MM.1S (cell line): ENCODE measurements around the gene NRP2.

Source experiments
- DNase-seq: peaks from one replicate; pipeline ENCODE4 v3.0.0-alpha.2; 2015
- H2AFZ ChIP-seq: fragments of 300-600 bp; sonication (generic); 2 replicates; pipeline ENCODE4 v1.6.0; 2016; ENCODE audit warnings: antibody characterized with exemption, low read length
- H3F3A ChIP-seq: fragments of 300-600 bp; sonication (generic); 2 replicates; pipeline ENCODE4 v1.6.1; 2016; ENCODE audit warnings: mild to moderate bottlenecking, antibody characterized with exemption, low read length, moderate library complexity, mixed read lengths; ENCODE audit not compliant: insufficient read depth
- H3K27ac ChIP-seq: fragments of 300-600 bp; sonication (generic); 2 replicates; pipeline ENCODE4 v1.5.1; 2016; ENCODE audit warnings: mild to moderate bottlenecking, low read length
- H3K27me3 ChIP-seq: fragments of 300-600 bp; sonication (generic); replicated peaks from 2 replicates; pipeline ENCODE4 v1.6.0; 2016; ENCODE audit warnings: low read length; ENCODE audit not compliant: insufficient read depth
- H3K36me3 ChIP-seq: fragments of 300-600 bp; sonication (generic); replicated peaks from 2 replicates; pipeline ENCODE4 v1.6.1; 2016; ENCODE audit warnings: mild to moderate bottlenecking, low read length, mixed read lengths; ENCODE audit not compliant: insufficient read depth
- H3K4me1 ChIP-seq: fragments of 300-600 bp; sonication (generic); 2 replicates; pipeline ENCODE4 v1.6.1; 2016; ENCODE audit warnings: low read length, mixed read lengths
- H3K4me2 ChIP-seq: fragments of 300-600 bp; sonication (generic); 2 replicates; pipeline ENCODE4 v1.6.0; 2016; ENCODE audit warnings: low read depth, low read length
- H3K4me3 ChIP-seq: fragments of 300-600 bp; sonication (generic); 2 replicates; pipeline ENCODE4 v1.5.1; 2016; ENCODE audit warnings: low read length, mixed read lengths
- H3K79me2 ChIP-seq: fragments of 300-600 bp; sonication (generic); 2 replicates; pipeline ENCODE4 v1.6.1; 2016; ENCODE audit warnings: mixed run types, low read length, mixed read lengths
- H3K9ac ChIP-seq: fragments of 300-600 bp; sonication (generic); 2 replicates; pipeline ENCODE4 v1.6.1; 2016; ENCODE audit warnings: low read length, mixed read lengths
- H3K9me2 ChIP-seq: fragments of 300-600 bp; sonication (generic); replicated peaks from 2 replicates; pipeline ENCODE4 v1.6.1; 2016; ENCODE audit warnings: mild to moderate bottlenecking, low read length, mixed read lengths; ENCODE audit not compliant: insufficient read depth
- H3K9me3 ChIP-seq: fragments of 300-600 bp; sonication (generic); replicated peaks from 2 replicates; pipeline ENCODE4 v1.6.1; 2016; ENCODE audit warnings: mild to moderate bottlenecking, low read length, mixed read lengths; ENCODE audit not compliant: insufficient read depth
- H4K20me1 ChIP-seq: fragments of 300-600 bp; sonication (generic); 2 replicates; pipeline ENCODE4 v1.6.1; 2016; ENCODE audit warnings: mild to moderate bottlenecking, low read length, moderate library complexity, mixed read lengths; ENCODE audit not compliant: insufficient read depth
- CTCF ChIP-seq: fragments of 300-600 bp; sonication (generic); IDR thresholded peaks from 2 replicates; pipeline ENCODE4 v1.5.1; 2016; ENCODE audit warnings: antibody characterized with exemption, low read length, mixed read lengths
- EZH2 ChIP-seq: fragments of 300-600 bp; sonication (generic); optimal IDR thresholded peaks from 2 replicates; pipeline ENCODE3; 2017; ENCODE audit warnings: low read depth, mild to moderate bottlenecking, antibody characterized with exemption, low read length, mixed read lengths
- EZH2phosphoT487 ChIP-seq: fragments of 300-600 bp; sonication (generic); IDR thresholded peaks from 2 replicates; pipeline ENCODE4 v1.6.1; 2018; ENCODE audit warnings: antibody characterized with exemption, low read length

Gene NRP2

GRCh38 chr2:205759732-205760131, 77.4 kb downstream of the NRP2 start:
- no peaks in the 10 kb centered on the region for H3K4me1 ChIP-seq
- H3K9me3 ChIP-seq = no peaks in the 10 kb centered on the region
- no peak for TF ChIP-seq EZH2
- TF ChIP-seq EZH2phosphoT487 = no peak
- H3K9ac ChIP-seq = no peak overlapping the region
- H3K27ac ChIP-seq = no peak overlapping the region
- no peak overlapping the region for H2AFZ ChIP-seq
- H3K79me2 ChIP-seq = no peaks in the 10 kb centered on the region
- no peak overlapping the region for H3K4me3 ChIP-seq
- H3K27me3 ChIP-seq = no peaks in the 10 kb centered on the region
- no peaks in the 10 kb centered on the region for H3K9me2 ChIP-seq
- DNase-seq = no peak
- no peak overlapping the region for H3K4me2 ChIP-seq
- no peaks in the 10 kb centered on the region for H4K20me1 ChIP-seq
- H3K36me3 ChIP-seq = no peaks in the 10 kb centered on the region
- no peaks in the 10 kb centered on the region for H3F3A ChIP-seq

GRCh38 chr2:205760157-205760556, 77.9 kb downstream of the NRP2 start:
- no peak for DNase-seq
- H3F3A ChIP-seq = no peaks in the 10 kb centered on the region
- no peaks in the 10 kb centered on the region for H4K20me1 ChIP-seq
- no peaks in the 10 kb centered on the region for H3K9me2 ChIP-seq
- TF ChIP-seq EZH2 (no peak), EZH2phosphoT487 (no peak), CTCF (no peak)
- H3K4me3 ChIP-seq = no peak overlapping the region
- H3K27me3 ChIP-seq = no peaks in the 10 kb centered on the region
- no peak overlapping the region for H3K27ac ChIP-seq
- no peaks in the 10 kb centered on the region for H3K79me2 ChIP-seq
- H3K9ac ChIP-seq = no peak overlapping the region
- H3K36me3 ChIP-seq = no peaks in the 10 kb centered on the region
- no peak overlapping the region for H2AFZ ChIP-seq
- no peaks in the 10 kb centered on the region for H3K4me1 ChIP-seq
- no peak overlapping the region for H3K4me2 ChIP-seq
- H3K9me3 ChIP-seq = no peaks in the 10 kb centered on the region

- H3K4me1 ChIP-seq = no peaks in the 10 kb centered on the region
- no peak overlapping the region for H3K4me3 ChIP-seq
- no peaks in the 10 kb centered on the region for H3K9me2 ChIP-seq
- H2AFZ ChIP-seq = no peak overlapping the region
- H3K36me3 ChIP-seq = no peaks in the 10 kb centered on the region
- H3K9me3 ChIP-seq = no peaks in the 10 kb centered on the region
- no peak overlapping the region for H3K9ac ChIP-seq
- H4K20me1 ChIP-seq = no peaks in the 10 kb centered on the region
- no peaks in the 10 kb centered on the region for H3K79me2 ChIP-seq
- DNase-seq = no peak
- no peak overlapping the region for H3K4me2 ChIP-seq
- no peaks in the 10 kb centered on the region for H3K27me3 ChIP-seq
- no peak overlapping the region for H3K27ac ChIP-seq
- no peaks in the 10 kb centered on the region for H3F3A ChIP-seq
- TF ChIP-seq CTCF = no peak
- no peak for TF ChIP-seq EZH2phosphoT487
- no peak for TF ChIP-seq EZH2
These were observed 79.1 kb downstream of the NRP2 start for GRCh38 chr2:205761421-205761820.

- Histone ChIP-seq H3K4me2 (no peak overlapping the region), H3K9me2 (no peaks in the 10 kb centered on the region), H3K27ac (no peak overlapping the region), H3K79me2 (no peaks in the 10 kb centered on the region), H2AFZ (no peak overlapping the region), H3K4me3 (no peak overlapping the region), H3K9me3 (no peaks in the 10 kb centered on the region), H3K9ac (no peak overlapping the region), H3F3A (no peaks in the 10 kb centered on the region), H4K20me1 (no peaks in the 10 kb centered on the region), H3K27me3 (no peaks in the 10 kb centered on the region), H3K4me1 (no peaks in the 10 kb centered on the region), H3K36me3 (no peaks in the 10 kb centered on the region)
- no peak for TF ChIP-seq CTCF
- TF ChIP-seq EZH2phosphoT487 = no peak
- no peak for TF ChIP-seq EZH2
- DNase-seq = no peak
These were observed 80.6 kb downstream of the NRP2 start for GRCh38 chr2:205762881-205763280.
